ENCODE results near the gene TBC1D8. TPM values are rescaled to one million over a fixed set of nuclear protein-coding genes. Genes with fewer than 3 reads are reported as not detected.

TBC1D8 gene
- total and polyA plus RNA-seq, 4 donors = 10.4 to 38.6 (median 13.4) TPM

- H3K27ac ChIP-seq (ENCODE audit: low read depth in 1 of 2, low read length in 2 of 2) = no peak overlapping the region
- no peak overlapping the region for H3K4me3 ChIP-seq (ENCODE audit: low read depth in 1 of 3, low read length in 3 of 3)
- 84% methylated on average over 2 of the region's 2 CpGs for WGBS
- no peaks in the 10 kb centered on the region for H3K9me3 ChIP-seq (ENCODE audit: control insufficient read depth in 4 of 4, low read length in 3 of 4)
- TF ChIP-seq YY1 (IDR thresholded peaks at IDR 0.05) (no peak), FOXA1 (IDR thresholded peaks at IDR 0.05) (no peak), HNF4G (IDR thresholded peaks at IDR 0.05) (no peak), REST (IDR thresholded peaks at IDR 0.05) (no peak), EGR1 (IDR thresholded peaks at IDR 0.05; ENCODE audit: low read depth in 2 of 2) (no peak), GABPA (IDR thresholded peaks at IDR 0.05 in 1 of 2, conservative IDR thresholded peaks at IDR 0.05 in 1 of 2) (no peak), NR2F2 (IDR thresholded peaks at IDR 0.05) (no peak), MAX (IDR thresholded peaks at IDR 0.05) (no peak), RXRA (IDR thresholded peaks at IDR 0.05) (no peak), TAF1 (conservative IDR thresholded peaks at IDR 0.05) (no peak), JUND (IDR thresholded peaks at IDR 0.05) (no peak), SP1 (IDR thresholded peaks at IDR 0.05) (no peak), ZBTB33 (IDR thresholded peaks at IDR 0.05) (no peak), CTCF (IDR thresholded peaks at IDR 0.05; ENCODE audit: low read depth, low read length, missing input control) (no peak), RAD21 (IDR thresholded peaks at IDR 0.05) (no peak), ATF3 (IDR thresholded peaks at IDR 0.05) (no peak), HNF4A (conservative IDR thresholded peaks at IDR 0.05) (no peak), FOXA2 (IDR thresholded peaks at IDR 0.05) (no peak)
- no peak overlapping the region for H3K9ac ChIP-seq (ENCODE audit: low read depth in 1 of 2, low read length in 2 of 2)
- H3K36me3 ChIP-seq (ENCODE audit: control insufficient read depth in 4 of 4, insufficient read depth in 3 of 4, low read depth in 1 of 4, low read length in 3 of 4) = no peaks in the 10 kb centered on the region
- peaks cover 0 to 23% (median 14%) of the 10 kb centered on the region in 4 donors for H3K4me1 ChIP-seq (ENCODE audit: control insufficient read depth in 4 of 4, insufficient read depth in 4 of 4, low read length in 3 of 4)
- no peaks in the 10 kb centered on the region for H3K27me3 ChIP-seq (ENCODE audit: control insufficient read depth in 4 of 4, insufficient read depth in 4 of 4, low read length in 3 of 4)
- no peak for DNase-seq (ENCODE audit: low spot score)
These were observed 17.6 kb downstream of the TBC1D8 start for GRCh38 chr2:101133492-101134100.
